Brain pericyte (primary cell): Measurements from ENCODE around the gene IGSF6.
"Not testable (repeated sequence)": the region's sequence is repeated elsewhere in the genome, so short reads cannot be mapped to it uniquely, and the experiment has no call there.

Experiments used
- DNase-seq: peaks from one replicate; pipeline ENCODE4 v3.0.0-alpha.2; 2012; ENCODE audit warnings: low read depth, low spot score

Gene IGSF6

DNA sequence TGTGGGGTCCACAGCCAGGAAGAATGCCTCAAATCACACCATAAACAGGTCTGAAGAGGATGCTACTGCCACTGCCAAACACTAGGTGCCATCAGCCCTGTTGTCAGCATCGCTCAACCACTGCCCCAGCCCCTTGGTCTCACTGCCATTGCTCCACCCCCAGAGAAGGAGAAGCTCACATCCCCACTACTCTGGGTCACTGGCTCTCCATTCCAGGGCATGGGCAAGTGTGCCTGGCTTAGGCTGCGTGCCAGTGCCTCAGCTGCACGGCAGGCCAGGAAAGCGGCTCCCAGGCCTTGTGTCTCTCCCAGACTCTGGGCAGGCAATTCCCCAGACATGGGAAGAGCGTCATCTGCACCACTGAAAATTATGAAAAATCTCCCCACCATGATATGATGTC is 1.2 kb upstream of the IGSF6 start:
- no peak for DNase-seq

DNA sequence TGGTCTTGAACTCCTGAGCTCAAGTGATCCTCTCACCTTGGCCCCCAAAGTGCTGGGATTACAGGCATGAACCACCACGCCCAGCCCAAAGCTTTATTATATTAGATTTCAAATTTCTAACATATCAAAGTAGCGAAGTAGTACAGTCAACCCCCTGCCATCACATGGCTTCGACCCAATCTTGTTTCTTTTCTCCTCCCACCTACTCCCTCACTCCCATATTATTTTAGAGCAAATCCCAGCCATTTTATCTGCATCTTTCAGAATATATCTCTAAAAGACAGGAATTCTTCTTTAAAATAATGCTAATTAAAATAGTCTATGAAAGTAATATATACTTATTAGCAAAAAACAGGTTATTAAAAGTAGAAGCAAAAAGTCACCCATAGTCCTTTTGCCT is 893 bp downstream of the IGSF6 start:
- no peak for DNase-seq

DNA sequence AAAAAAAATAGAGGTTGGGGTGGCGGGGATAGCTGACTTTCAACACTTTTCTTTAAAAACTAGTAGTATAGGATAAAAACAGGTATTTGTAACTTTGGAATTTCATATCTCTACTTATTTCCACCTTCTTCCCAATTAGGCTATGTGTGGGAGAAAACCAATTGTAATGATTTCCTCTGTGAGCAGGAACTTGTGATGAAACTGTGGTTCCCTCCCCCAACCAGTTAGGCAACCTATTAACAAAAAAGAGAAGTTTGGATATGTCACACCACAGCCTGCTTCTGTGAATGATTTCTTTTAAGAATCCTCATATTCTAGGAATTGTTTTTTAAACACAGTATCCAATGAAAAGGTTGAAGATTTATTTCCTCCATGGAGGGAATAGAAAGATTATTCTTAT is 1.9 kb downstream of the IGSF6 start:
- no peak for DNase-seq

DNA sequence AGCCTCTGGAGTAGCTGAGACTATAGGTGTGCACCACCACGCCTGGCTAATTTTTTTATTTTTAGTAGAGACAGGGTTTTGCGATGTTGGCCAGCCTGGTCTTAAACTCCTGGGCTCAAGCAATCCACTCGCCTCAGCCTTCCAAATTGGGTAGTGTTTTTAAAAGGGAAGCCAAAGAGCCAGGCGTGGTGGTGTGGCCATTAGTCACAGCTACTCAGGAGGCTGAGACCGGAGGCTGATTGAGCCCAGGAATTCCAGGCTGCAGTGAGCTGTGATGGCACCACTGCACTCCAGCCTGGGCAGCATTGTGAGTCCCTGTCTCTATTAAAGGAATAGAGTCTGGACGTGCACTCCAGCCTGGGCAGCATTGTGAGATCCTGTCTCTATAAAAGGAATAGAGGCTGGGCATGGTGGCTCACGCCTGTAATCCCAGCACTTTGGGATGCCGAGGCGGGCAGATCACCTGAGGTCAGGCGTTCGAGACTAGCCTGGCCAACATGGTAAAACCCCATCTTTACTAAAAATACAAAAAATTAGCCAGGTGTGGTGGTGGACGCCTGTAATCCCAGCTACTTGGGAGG is 2.5 kb downstream of the IGSF6 start:
- not testable (repeated sequence) for DNase-seq

DNA sequence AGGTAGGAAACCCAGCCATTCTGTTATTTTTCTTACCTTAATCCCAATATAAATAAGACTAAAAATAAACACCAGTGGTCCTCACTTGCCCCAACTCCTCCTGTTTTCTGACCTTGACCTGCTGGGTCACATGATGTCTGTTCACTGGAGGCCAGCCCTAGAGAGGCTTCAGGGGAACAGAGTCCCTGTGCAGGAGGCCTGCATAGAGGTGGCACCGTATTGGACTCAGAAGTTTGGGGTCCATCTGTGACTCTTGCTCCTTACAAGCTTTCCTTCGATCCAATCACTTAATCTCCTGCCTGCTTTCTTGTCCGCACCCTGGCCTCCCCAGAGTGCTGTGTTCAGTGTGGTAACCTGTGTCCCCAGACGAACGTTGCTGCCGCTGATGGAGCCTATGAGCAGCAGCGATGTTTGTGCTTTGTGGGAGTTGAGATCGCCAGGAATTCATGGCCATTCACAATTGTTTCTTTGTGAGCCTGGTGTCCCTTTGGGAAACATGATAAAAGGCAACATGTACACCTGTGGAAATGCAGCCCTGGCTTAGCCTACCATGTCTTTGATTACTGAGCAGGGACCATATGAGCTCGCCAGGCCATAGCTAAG is 4.7 kb downstream of the IGSF6 start:
- no peak for DNase-seq

DNA sequence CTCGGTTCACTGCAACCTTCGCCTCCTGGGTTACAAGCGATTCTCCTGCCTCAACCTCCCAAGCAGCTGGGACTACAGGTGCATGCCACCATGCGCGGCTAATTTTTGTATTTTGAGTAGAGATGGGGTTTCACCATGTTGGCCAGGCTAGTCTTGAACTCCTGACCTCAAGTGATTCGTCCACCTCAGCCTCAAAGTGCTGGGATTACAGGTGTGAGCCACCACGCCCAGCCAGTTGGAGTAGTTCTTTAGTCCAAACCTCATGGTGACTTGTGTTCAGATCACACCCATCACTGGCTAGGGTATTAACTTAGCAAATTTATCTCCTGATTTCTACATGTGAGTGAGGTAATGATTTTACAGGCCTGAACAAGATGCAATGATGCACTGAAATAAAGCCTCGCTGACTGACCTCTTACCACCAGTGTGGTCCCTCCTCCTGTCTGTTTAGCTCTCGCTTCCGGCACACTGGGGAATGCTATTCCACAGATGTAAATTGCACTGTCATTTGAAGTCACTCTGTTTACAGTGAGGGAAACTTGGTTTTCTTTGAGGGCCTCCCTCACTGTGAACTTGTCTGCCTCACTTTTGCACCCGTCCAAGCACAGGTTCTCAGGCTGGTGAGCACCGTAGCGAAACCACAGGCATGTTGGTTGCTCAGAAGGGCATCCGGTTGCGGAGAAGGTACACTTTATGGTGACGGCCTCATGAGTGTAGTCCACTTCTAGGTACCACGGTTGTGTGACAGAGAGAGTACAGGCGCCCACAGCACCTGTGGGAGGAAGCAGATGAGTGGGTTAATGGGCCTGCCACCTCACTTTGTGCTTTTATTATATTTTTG is 5.5 kb downstream of the IGSF6 start:
- no peak for DNase-seq

DNA sequence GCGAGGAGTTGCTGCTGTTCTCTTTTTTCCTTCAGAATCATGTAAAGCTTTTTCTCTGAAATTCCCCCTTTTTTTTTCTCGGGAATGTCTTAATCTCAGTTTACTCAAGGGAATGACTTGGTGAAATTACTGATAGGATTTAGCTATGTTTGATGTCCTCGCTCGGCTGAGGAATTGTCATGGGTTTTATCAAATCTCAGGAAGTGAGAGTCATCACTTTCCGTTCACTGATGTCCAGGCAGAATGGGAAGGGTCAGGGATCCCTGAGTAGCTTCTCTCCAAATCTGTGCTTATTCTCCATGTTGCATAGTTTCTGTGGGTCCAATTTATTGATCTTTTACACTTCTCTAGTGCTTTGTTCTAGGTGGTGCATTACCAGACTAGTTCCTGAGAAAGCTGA is 6.3 kb downstream of the IGSF6 start:
- no peak for DNase-seq

DNA sequence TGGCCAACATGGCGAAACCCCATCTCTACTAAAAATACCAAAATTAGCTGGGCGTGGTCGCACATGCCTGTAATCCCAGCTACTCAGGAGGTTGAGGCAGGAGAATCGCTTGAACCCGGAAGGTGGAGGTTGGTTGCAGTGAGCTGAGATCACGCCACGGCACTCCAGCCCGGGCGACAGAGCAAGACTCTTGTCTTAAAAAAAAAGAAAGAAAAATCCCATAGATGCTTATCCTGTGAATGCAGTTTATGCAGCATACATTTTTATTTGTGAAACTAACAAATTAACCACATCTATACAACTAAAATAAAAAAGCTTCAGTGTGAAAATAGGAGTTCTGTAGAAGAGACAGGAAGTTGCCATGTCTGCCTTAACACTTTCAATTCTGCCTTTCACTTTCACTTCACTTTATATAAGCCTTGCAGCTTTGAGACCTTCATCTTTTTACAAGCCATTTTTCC is 7.1 kb downstream of the IGSF6 start:
- no peak for DNase-seq

DNA sequence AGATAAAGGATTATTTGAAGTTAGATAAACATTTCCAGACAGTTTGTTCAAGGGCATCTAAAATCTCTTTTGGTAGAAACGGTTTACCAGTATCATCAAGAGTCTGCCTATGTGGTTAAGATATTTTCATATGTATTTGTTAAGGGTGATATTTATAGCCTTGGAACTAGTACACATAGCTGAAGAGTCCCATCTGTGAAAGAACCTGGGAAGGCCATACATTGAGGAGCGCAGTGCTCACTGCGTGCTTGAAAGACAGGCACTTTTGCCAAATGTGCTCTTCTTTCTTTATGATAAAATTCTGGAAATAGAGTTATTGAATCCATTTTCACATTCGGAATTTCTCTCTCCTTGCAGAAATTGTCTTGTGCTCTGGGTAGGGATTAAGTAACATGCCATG is 7.7 kb downstream of the IGSF6 start:
- no peak for DNase-seq

DNA sequence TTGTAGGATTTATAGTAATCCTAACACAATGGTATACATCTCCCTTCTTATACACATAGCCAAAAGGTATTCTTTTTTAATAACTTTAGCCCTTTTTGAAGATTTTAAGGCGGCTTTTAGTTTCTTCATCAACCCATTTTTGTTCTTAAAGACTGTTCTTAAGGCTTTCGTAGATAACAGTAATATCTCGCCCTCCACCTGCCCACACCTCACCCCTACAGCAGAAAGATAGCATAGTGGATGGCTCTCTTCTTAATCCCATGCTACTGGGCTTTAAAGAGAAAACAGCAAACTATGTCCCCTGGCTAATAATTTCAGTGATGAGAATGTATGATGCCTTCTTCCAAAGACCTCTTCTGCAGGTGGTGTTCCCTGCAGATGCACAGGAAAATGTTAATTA is 8.6 kb downstream of the IGSF6 start:
- DNase-seq = no peak

DNA sequence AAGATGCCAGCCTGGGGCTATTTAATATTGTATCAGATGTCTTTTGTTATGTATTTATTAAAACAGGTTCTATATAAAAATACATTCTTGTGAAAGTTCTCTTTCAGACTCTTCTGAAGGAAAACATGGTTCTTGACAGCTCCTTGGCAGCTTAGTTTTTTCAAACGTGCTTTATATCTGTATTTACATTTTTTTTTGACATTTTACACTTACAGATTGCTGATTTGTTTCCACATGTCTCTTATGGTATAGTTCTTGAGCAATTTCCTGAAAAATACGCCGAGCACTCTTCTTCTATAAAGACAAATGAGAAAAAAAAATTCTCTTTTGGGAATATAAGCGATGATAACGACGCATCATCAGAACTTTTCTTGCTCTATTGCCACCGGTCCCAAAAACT is 9.5 kb downstream of the IGSF6 start:
- no peak for DNase-seq

DNA sequence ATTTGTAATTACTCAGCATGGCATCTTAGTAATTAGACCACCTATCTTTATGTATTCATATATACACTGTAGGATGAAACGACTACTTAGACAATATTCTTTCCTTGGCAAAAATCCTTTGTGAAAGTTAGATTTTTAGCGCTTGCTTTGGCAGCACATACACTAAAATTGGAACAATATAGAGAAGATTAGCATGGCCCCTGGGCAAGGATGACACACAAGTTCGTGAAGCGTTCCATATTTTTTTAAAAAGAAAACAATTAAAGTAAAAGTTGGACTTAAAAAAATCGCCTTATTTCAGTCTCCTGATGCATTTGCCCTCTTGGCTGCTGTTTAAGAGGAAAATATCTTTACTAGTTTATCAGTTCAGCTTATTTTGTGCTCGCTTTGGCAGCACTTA is 10.5 kb downstream of the IGSF6 start:
- DNase-seq = no peak

DNA sequence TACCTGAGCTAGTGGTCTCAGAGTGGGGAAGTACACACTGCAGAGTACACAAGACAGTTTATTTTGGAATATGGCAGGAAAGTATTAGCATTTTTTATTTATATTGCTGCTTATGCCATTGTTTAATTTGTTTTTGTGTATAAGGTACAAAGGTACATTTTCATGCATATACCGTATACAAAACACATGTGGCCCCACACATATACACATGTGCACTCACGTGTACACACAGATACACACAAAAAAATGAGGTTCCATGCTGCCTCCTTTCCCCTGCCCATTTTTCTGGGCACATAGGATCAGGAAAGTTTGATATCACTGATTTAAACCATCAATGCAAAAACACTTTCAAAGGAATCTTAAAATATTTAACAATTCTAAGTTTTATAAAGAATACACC is 12.9 kb downstream of the IGSF6 start:
- DNase-seq = no peak

DNA sequence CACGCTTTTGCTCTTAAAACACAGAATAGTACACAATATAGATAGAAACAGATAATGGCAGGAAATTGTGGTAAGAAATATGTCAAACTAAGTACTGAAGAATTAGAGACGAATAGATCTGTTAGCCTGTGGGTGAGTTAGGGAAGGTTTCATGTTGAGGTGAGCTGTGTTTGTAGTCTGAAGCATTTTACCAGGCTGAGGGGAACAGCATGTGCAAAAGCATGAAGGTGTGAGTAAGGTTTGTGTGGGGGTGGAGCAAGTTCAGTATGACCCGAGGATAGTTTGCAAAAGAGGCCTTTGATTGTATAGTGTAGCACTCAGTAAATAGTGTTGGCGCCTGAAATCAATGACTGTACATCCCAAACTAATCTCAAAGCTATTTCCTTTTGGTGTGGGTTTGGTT is 13.8 kb downstream of the IGSF6 start:
- DNase-seq = no peak

DNA sequence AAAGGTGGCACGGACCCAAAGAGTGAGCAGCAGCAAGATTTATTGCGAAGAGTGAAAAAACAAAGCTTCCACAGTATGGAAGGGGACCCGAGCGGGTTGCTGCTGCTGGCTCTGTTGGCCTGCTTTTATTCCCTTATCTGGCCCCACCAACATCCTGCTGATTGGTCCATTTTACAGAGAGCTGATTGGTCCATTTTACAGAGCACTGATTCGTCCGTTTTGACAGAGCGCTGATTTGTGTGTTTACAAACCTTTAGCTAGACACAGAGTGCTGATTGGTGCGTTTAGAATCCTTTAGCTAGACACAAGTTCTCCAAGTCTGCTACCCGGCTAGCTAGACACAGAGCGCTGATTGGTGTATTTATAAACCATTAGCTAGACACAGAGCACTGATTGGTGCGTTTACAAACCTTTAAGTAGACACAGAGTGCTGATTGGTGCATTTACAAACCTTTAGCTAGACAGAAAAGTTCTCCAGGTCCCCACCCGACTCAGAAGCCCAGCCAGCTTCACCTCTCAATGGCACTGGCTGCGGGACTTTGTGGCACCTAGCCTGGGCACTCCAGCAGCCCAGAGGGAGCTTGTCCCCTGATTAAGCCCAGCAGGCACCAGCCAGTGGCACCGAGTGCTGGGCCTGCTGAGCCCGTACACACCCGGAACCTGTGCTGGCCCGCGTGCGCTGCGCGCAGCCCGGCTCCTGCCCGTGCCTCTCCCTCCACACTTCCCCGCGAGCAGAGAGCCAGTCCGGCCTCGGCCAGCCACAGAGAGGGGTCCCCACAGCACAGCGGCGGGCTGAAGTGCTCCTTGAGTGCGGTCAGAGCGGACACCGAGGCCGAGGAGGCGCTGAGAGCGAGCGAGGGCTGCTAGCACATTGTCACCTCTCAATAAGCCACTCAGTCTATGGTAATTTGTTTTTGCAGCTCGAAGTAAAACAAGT is 15.1 kb downstream of the IGSF6 start:
- no peak for DNase-seq

DNA sequence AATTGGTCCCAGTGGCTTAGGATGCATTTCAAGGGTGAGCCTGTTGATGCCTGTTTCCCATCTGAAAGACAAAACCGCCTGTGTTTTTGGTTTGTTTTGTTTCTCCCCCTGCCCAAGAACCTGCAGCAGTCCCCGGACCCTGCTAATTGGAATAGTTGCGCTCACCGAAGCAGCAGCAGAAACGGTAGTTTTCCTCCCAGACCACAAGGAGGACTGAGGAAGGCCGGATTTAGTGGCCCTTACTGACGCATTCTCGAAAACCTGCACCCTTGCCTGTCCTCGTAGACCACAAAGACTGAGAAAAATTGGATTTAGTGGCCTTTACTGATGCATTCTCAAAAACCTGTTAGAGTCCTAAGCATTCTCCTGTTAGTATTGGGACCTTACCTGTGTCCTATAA is 16.7 kb downstream of the IGSF6 start:
- not testable (repeated sequence) for DNase-seq

DNA sequence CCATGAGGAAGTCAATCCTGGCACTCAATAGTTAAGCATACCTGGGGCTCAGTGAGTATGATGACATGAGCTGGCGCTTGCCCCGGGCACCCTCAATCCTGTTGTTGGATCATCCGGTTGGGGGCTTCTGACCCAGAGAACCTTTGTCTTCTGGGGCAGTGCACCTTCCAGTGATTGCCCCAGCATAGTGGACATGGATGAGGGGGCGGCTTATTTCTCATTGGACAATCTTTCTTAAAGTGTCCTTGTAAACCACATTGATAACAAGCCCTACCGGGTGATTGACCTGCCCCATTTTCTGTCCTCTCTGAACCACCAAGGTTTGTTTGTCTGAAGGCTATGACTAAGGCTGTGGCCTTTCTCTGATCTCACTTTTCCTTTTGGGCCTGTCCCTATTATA is 18.2 kb downstream of the IGSF6 start:
- DNase-seq = no peak

DNA sequence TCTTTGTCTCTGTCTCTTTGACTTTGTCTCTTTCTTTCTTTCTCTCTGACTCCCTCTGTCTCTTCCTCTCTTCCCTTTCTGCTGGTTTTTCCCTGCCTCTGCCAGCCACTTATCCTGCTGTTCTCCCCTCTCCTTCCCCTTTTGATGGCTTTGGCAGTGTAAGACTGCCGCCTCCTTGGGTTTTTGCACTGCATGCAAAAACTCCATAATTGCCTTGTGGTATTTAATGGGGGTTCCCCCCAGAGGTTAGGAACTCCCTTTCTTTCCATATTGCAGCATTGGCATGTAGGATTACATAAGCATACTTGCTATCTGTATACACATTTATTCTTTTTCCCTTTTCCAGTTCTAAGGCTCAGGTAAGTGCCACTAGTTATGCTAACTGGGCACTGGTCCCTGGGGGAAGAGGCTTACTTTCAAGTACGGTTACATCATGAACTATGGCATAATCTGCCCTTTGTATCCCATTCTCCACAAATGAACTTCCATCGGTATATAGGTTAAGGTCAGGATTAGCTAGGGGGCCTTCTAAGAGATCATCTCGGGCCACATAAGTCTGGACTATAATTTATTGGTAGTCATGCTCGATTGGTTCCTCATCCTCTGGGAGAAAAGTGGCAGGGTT is 20.3 kb downstream of the IGSF6 start:
- DNase-seq = not testable (repeated sequence)

DNA sequence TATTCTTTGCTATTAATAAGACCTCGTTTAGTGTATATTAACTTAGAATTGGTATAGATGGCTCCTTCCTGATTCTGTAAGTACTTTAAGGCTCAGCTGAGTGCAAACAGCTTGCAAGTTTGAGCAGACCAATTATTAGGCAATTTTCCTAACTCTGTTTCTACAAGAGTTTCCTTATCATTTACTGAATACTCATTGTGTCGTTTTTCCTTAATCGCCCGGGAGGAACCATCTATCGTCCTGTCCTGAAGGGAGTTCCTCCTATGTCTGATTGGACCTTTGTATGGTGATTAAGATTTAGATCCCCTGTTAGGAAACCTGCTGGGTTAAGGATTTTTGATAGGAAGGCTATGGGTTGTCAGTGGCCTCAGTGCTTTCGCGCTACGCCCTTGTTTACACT is 21.0 kb downstream of the IGSF6 start:
- DNase-seq = not testable (repeated sequence)

DNA sequence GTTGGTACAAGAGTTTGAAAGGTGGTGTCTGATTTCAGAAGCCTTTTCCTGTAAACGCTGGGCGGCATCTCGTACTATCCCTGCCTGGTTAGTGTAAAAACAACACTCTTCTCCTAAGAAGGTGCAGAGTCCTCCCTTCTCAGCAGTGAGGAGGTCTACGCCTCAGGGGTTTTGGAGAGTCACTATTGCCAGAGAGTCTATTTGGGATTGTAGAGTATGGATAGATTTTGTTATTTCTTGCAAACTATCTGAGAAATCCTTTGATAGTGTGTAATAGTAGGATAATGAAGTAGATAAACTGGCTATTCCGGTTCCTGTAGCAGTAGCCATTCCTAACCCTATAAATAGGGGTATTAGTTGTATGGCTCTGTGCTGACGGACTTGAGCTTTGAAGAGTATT is 21.5 kb downstream of the IGSF6 start:
- not testable (repeated sequence) for DNase-seq
